Fibroblast of skin of right biceps (primary cell): ENCODE data around the gene BDKRB1.
"Not testable (repeated sequence)": the region's sequence is repeated elsewhere in the genome, so short reads cannot be mapped to it uniquely, and the experiment has no call there.

Source experiments
- DNase-seq: peaks from one replicate; pipeline ENCODE4 v3.0.0-alpha.2; 2013

Gene BDKRB1

DNA sequence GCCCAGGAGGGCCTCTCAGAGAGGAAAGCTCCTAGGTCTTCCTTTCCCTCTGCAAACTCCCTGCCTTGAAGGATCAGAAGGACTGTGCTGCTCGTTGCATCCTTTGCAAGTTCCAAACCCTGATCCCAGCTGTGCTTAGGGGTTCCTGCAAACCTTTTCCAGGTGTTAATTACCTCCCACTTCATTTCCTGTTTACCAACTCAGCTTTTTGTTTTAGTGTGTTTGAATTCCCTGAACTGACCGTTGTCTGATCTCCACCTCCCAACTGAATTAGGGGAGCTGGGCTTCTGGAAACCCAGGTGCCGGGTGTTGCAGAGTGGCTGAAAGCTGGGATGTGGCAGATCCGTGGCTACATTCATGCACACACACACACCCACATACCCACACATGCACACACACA, 20.6 kb upstream of the BDKRB1 start:
- no peak for DNase-seq

DNA sequence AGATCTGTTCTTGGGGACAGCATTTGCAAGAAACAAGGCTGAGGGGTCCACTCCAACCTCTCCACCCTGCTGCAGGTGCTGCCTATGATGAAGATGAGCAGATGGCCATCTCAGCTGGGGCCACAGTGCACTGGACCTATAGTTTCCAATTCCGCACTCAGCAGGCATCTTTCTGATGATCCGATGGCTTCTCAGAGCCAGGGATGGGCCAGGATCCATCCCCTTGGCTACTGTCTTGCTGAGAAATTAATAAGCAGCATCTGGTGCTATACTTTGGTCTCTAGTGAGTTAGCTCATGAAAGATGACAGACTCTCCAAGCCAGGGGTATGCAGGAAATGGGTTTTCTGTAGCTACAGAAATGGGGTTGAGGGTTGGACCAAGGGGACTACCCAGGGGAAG, 18.4 kb upstream of the BDKRB1 start:
- DNase-seq = no peak

DNA sequence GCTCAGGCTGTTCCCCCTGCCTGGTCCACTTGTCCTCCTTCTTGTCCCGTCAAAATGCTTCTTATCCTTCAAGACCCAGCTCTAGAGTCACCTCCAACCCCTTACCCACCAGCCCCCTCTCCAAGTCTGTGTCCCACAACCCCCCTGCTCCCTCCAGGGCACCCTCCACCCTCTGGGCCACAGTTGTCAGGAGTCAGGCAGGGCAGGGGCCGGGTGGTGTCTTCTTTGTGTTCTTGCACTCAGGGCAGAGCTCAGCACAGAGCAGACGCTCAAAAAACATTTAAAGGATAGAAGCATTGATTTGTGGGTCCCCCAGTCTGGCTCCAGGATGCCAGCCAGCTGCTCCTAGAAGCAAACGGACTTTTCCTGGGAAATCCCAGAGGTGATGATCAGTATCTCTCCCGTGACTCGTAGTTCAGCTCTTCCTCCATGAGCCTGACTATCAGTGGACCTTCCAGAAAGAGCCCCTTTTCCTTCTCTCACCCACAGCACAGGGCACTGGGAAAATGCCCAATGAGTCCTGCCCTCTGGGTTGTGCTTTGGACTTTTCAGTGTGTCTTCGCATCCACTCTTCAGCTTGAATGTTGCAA, 17.2 kb upstream of the BDKRB1 start:
- no peak for DNase-seq

DNA sequence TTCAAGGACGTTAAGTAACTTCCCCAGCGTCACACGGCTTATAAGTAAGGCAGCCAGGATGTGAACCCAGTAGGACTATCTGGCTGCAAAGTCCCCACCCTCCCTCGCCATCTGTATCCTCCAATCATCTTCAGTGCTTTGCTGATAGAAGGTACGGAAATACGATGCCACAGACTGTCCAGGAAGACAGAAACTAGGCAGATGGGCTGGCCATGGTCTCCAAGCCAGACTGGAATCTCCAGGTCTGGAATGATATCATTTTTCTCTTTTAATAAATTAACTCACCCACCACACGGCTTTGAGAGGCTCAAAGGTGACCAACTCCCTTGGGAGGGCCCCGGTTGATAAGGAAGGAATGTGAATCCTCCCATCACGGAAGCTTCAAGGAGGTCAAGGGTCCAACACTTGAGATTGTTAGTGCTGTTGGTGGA, 16.3 kb upstream of the BDKRB1 start:
- DNase-seq = no peak

DNA sequence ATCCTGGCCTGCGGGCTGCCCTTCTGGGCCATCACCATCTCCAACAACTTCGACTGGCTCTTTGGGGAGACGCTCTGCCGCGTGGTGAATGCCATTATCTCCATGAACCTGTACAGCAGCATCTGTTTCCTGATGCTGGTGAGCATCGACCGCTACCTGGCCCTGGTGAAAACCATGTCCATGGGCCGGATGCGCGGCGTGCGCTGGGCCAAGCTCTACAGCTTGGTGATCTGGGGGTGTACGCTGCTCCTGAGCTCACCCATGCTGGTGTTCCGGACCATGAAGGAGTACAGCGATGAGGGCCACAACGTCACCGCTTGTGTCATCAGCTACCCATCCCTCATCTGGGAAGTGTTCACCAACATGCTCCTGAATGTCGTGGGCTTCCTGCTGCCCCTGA, 15.4 kb upstream of the BDKRB1 start:
- DNase-seq = no peak

DNA sequence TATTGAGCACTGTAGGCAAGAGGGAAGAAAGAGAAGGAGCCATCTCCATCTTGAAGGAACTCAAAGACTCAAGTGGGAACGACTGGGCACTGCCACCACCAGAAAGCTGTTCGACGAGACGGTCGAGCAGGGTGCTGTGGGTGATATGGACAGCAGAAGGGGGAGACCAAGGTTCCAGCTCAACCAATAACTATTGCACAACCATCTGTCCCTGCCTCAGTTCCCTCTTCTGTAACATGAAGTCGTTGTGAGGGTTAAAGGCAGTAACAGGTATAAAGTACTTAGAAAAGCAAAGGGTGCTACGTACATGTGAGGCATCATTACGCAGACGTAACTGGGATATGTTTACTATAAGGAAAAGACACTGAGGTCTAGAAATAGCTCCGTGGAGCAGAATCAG, 13.9 kb upstream of the BDKRB1 start:
- DNase-seq = no peak

DNA sequence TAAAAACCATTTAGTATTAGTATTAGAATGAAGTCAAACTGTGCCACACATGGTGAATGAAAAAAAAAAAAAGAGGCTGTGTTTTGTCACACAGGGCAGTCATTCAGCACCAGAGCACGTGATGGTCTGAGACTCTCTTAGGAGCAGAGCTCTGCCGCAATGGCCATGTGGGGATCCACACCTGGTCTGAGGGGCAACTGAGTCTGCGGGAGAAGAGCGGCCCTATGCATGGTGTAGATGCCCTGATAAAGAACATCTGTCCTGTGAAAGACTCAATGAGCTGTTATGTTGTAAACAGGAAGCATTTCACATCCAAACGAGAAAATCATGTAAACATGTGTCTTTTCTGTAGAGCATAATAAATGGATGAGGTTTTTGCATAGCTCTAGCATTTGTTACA, 12.2 kb upstream of the BDKRB1 start:
- no peak for DNase-seq

DNA sequence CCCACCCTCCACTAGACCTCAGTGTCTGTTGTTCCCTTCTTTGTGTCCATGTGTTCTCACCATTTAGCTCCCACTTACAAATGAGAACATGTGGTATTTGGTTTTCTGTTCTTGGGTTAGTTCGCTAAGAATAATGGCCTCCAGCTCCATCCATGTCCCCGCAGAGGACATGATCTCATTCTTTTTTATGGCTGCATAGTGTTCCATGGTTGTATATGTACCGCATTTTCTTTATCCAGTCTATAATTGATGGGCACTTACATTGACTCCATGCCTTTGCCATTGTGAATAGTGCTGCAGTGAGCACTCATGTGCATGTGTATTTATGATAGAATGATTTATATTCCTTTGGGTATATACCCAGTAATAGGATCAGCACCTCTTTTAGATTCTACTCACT, 10.9 kb upstream of the BDKRB1 start:
- DNase-seq = not testable (repeated sequence)

DNA sequence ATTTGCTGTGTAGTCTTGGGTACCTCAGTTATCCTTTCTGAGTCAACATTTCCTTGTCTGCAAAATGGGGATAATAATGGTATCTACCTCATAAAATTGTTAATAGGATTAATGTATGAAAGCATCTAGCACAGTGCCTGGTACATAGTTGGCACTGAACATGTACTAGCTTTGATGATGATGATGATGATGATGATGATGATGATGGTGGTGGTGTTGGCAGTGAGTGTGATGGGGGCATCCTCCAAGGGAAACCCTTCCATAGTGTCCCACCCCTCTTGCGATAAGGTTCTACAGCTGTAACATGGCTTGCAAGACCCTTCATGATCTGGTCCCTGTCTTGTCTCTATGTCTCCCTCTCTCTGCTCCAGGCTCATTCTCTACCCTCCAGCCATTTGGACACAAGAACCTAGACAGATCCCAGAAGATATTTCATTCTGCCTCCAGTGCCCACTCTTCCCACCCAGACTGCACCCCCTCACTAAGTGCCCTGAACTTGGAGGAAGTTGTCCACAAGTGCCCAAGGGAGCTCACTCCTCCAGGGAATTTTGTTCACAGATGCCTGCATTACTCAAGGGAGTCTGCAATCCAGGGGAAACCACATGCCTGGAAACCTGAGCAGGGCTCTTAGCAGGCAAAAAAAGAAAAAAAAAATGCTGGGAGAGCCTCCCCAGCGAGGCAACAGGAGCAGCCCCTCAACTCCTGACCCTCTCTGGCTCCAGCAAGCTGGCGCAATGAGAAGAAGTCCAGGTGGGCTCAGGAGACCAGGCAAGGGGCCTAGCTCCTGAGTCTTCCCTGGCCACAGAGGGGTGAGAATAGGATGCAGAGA, 10.1 kb upstream of the BDKRB1 start:
- peak; percentile 86 for DNase-seq

DNA sequence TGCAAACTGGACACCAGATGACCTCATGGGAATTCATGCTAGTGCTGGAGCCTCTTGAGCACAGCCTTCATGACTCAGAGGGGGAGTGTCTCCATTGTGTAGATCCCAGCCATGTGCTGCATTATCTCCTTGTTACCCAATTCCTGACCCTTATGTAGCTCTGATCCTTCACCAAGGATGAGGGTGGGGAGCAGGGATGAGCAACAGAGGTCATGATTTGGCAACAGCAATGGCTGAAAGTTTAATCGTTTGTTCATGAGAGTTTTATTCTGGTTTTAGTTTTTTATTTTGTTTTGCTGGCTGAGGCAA, 9.5 kb upstream of the BDKRB1 start:
- peak; percentile 95 for DNase-seq

DNA sequence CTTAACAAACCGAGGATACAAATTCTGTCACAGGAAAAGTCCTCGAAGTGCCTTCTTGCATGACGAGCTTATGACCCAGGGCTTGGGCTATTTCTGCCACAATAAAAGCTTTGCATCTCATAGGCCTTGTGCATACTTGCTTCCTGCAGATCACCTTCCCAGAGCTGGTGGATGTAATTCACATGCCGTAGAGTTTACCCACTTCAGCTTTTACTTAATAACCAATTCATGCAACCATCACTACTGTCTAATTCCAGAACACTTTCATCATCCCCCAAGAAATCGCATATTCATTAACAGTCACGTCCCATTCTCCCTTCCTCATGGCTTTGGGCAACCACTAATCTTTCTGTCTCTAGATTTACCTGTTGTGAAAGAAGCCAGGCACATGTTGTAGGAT, 9.0 kb upstream of the BDKRB1 start:
- DNase-seq = no peak

DNA sequence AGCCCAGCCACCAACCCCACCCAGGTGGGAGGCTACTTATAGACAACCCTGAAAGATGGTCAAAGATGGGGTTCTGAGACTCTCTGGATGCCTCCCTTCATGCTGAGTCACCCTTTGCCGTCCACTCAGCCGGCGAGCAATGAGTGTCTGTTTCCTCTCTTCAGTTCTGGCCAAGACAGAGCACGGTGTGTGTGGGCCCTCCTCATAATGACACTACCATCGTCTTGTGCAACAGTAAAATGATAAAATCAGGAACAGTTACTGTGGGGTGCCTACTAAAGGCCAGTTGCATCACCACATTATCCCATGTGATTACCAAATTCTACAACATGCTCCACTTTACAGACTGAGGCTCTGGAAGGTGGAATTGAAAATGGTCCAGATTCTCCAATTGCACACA, 7.0 kb upstream of the BDKRB1 start:
- DNase-seq = peak; percentile 92

DNA sequence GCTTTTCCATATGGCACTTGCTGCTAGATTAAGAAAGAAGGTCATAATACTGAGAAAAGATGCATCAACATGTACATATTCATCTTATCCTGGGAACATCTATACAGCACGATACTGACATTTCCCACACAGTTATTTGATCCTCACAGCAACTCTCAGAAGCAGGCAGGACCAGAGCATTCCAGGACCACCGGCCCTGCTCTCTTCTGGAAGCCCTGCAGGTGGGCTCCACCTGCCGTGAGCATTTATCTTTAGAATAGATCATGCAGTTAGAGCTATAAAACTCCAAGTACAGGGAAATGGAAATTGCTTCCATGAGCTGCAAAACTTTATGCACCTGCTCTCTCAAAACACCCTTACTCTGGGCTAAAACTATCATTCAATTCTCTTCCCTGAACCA, 5.5 kb upstream of the BDKRB1 start:
- no peak for DNase-seq

DNA sequence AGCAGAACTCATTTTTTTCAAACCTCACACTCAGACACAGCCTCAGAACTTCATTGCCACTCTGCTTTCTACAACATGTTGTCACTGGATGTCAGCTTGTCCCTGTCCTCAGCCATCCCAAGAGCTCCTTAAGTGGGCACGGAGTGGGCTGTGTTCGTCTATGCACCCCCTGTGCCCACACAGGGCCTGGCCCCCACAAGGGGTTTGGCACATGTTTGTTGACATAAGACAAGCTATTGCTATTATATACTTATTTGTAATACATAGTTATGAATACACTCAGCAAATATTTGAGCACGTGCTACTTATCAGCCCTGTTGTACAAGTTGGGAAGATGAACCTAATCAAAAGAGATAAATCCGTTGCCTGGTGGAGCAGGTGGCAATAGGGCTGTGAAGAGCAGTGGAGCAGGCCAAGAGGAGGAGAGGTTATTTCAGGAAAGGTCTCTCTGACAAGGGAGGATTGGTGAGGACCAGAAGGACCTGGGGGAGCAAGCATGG, 4.3 kb upstream of the BDKRB1 start:
- no peak for DNase-seq

DNA sequence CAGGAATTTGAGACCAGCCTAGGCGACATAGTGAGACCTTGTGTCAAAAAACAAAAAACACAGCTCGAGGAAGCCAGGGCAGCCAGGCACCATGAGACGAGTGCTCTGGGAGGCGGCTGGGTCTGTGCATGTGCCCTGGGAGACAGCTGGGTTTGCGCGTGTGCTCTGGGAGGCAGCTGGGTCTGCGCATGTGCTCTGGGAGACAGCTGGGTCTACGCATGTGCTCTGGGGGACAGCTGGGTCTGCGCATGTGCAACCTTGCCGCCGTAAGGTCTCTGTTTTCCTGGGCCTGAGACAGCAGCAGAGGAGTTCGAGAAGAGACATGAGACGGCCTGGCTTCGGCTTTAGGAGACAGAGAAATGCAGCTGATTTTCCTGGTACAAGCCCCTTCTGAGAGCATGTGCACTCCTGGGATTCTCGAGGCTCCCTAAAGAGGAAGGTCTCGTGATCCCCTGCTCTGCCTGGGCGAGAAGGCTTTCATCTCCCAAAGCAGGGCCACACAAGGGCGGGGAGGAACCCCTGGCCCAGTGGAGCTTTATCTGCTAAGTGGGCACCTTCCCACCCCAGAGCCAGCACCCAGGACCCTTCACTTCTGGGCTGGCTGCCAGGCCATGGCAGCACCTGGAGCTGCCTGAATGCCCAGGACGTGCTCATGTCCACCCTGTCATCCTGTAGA, 3.5 kb upstream of the BDKRB1 start:
- peak; percentile 80 for DNase-seq

DNA sequence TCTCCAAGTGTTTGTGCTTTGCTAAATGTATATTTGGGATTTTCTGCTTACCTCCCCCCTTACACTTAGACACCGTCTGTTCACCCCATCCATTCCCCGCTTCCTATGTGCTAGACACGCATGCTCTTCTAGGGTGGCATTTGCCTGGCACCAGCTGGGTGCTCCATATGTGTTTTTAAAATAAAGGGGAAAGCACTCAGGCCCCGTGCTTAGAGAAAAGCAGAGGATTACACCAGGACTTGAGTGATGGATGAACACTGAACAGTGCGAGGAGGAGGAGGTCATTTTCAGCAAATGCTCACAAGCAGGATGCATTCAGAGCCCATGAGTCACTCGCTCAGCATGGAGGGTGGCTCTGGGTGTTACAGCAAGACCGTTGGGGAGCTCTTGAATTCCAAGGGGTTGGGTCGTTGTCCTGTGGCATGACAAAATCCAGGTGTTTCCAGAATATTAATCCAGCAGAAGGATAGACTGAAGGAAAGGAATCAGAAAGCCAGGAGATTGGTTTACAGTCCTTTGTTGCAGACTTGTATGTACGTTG, 2.9 kb upstream of the BDKRB1 start:
- peak; percentile 98 for DNase-seq

DNA sequence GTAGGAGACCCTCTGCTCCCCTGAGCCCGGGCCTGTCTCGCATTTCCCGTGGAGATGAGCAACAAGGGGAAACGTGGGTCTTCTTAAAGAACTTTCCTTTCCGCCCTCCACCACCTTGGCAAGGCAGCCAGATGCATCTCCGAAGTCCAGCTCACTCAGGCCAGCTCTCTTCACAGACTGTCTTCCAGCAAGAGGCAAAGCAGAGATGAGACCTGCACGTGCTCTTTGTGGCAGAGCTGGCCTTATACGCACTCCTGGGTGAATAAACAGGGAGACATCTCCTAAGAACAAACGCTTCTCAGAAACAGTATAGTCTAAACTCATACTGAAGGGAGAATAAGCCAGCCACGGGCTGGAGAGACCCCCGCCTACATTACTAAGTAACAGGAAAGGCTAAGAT, 1.3 kb upstream of the BDKRB1 start:
- DNase-seq = no peak

DNA sequence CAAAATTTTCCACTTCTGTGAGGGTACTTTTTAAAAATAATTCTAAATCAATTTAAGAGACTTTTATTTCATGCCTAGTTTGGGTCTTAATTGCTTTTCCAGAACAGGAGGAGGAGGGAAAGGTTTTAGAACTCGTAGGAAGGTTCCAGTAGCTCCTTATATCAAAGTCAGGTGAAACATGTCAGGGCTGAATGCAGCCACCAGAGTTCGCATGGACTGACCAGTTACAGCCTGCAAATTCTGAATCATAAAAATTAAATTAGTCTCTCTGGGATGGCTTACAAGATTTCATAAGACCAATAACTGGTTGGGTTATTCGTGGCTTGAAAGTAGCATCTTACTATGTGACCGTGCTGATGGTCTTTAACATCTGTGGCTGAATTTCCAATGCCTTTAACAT, 397 bp downstream of the BDKRB1 start:
- no peak for DNase-seq

DNA sequence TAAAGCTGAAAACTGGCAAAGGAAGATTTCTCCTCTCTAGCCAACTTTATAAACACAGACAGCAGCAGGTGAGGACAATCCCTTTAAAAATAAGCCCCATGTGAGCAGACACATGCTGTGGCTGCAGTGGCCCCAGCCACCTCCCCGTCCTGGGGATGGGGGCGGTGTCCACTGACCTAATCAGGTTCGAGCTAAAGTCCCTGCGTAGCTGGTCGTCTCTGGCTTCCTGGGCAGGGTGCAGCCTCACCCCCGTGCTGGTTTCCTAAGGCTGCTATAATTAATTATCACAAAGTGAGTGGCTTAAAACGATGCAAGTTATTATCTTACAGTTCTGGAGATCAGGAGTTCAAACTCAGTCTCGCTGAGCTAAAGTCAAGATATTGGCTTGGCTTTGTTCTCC, 1.0 kb downstream of the BDKRB1 start:
- no peak for DNase-seq

DNA sequence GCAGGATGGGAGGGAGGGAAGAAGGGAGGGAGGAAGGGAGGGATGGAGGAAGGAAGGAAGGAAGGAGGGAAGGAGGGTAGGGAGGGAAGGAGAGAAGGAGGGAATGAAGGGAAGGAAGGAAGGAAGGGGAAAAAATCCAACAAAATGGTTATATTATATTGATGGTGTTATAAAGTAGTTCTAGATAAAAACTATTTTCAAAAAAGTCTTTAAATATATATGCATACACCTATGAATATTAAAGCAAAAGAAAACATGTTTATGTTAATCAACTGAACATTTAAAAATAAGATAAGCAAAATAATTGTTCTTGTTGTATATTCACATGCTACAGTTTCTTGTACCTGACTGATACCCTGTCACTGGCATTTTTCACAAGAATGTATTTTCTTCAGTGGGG, 1.9 kb downstream of the BDKRB1 start:
- DNase-seq = no peak

DNA sequence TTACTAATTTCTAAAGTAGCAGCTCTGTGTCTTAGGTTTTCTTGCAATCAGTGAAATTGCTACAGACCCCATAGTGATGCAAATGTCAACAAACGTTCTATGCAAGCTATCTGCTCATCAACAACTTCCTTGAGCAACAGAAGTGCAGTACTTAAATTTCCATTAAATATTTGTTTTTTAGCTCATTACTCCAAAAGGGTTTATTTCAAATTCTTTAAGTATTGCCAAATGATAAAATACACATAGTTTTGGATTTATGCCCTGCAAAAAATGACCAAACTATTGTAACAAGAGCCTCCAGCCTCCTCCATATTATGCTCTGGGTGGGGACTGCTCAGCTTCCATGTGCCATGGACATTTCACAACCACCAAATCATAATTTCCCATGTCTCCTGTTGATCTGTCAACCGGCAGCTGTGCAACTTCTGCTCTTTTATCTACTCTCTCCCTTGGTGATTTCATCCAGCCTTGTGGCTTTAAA, 4.4 kb downstream of the BDKRB1 start:
- peak; percentile 84 for DNase-seq

DNA sequence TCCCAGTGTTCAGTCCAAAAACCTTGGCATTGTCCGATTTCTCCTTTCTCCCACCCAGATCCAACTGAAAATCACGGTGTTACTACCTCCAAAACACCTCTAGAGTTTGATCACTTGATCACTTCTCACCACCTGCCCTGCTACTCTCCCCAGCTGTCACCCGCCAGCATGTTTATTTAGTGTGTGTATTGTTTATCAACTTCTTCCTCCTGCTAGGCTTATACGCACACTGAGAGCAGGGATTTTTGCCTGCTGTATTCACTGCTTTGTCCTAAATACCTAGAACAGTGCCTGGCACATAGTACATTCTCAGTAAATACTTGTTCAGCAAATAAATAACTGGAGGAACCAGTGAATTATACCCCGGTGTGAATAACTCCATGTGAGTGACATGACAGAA, 5.0 kb downstream of the BDKRB1 start:
- DNase-seq = no peak

DNA sequence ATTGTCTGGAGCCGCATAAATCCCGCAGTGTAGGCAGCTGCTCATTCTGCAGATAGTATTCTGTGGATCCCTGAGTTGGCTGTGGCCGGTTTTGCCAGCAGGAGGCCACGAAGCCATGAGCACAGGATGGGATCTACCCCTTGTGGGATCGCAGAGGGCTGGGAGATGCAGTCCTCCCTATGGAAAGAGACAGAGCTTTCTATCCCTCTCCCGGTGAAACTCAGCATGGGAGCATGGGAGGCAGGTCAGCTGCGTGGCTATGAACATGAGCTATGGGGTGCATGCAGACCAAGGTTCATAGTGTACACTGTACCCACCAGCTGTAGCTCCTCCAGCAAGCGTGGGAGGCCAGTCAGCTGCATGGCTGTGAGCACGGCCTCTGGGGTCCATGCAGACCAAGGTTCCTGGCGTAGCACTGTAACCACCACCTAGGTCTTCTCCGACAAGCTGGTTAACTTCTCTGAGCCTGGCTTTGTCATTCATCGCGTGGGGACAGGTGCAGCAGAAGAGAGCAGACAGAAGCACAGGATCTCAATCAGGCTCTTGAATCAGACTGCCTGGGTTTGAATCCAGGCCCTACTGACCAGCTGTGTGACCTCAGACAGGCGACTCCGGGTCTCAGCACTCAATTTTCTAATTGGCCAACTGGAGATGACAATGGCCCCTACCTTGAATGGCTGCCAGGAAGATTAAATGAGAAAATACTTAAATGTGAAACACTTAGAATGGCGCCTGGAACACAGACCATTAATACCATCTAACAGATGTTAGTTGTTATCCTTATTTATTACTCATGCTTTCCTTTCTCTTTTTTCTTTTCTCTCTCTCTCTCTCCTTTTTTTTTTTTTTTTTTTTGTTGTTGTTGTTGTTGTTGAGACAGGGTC, 6.0 kb downstream of the BDKRB1 start:
- peak; percentile 33 for DNase-seq
